Astrocyte of the spinal cord (primary cell): ENCODE data around the gene ATP5IF1.

Experiments
- DNase-seq: peaks from one replicate; pipeline ENCODE4 v3.0.0; 2011; ENCODE audit warnings: low read depth, low spot score
- H3K4me3 ChIP-seq: 2 replicates; pipeline ENCODE4 v1.5.1; 2011; ENCODE audit warnings: low read depth, mild to moderate bottlenecking, low read length, moderate library complexity
- CTCF ChIP-seq: IDR thresholded peaks from 2 replicates; pipeline ENCODE4 v1.5.1; 2012; ENCODE audit warnings: low read depth, mild to moderate bottlenecking, low read length, inconsistent platforms
- in situ Hi-C: cut with HindIII; loops from 2 replicates; pipeline ENCODE4 v1.10.0; 2017; ENCODE audit warnings: low sequenced_read_pairs

The ATP5IF1 gene

GRCh38 chr1:28235755-28236655 lies at the start of gene ATP5IF1:
ATP5IF1 (plus strand) TSS chr1:28236124; CDS start chr1:28236184, 60 bp downstream.
- in situ Hi-C loops: no loop called here
- TF ChIP-seq CTCF: no peak
- H3K4me3 ChIP-seq: peak within 1 kb of the TSS; percentile 91
- DNase-seq: peak; percentile 98

- in situ Hi-C loops: no loop called here
- no peak for DNase-seq
- no peak overlapping the region for H3K4me3 ChIP-seq
- TF ChIP-seq CTCF: no peak
Measured at GRCh38 chr1:28190337-28190979, 45.5 kb upstream of the ATP5IF1 start.

DNA sequence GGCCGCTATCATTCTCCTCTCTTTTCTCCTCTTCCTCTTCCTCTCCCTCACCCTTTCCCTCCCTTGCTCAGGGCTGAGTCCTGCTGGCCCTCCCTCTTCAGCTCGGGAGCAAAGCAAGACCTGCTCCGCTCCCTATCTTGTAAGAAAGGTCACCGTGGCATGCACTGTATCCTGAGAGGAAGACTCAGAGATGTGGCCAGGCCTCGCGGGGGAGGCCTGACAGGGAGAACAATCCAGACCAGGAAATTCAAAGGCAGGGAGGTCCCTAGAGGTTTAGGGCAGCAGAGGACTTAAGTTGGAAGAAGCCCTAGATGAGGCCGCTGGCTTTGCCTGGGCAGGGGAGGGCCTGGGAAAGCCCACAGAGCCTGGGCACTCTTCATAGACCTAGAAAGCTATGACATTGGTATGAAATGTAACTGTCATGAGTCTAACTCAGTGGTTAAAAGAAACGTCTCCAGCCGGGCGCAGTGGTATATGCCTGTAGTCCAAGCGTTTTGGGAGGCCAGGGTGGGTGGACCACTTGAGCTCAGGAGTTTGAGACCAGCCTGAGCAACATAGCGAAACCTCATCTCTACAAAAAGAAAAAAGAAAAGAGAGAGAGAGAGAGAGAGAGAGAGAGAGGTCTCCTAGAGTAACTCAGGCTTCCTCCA lies 44.8 kb upstream of the ATP5IF1 start:
- no peak for DNase-seq
- H3K4me3 ChIP-seq: no peak overlapping the region
- no peak for TF ChIP-seq CTCF
- in situ Hi-C loops: no loop called here

DNA sequence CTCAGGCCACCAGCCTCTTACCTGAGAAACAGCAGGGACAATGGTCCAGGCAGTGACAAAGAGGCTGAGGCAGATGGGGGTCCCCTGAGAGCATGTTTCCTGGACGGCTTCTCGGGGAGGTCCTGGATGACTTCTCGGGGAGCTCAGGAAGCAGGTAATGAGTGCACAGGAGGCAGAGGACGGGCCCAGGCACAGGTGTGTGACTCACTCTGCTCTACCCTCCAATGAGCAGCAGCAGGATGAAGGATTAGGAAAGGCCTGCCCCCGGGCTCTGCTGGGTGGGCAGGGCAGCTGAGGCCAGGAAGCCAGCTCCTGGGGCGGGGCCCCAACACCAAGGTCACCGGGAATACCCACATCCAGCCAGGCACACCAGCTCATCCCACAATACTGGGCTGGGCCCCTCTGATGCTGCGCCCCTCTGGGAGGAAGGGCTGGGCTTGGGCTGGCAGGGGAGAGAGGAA lies 42.2 kb upstream of the ATP5IF1 start:
- no peak for TF ChIP-seq CTCF
- DNase-seq: no peak
- H3K4me3 ChIP-seq: no peak overlapping the region
- in situ Hi-C loops: no loop called here

DNA sequence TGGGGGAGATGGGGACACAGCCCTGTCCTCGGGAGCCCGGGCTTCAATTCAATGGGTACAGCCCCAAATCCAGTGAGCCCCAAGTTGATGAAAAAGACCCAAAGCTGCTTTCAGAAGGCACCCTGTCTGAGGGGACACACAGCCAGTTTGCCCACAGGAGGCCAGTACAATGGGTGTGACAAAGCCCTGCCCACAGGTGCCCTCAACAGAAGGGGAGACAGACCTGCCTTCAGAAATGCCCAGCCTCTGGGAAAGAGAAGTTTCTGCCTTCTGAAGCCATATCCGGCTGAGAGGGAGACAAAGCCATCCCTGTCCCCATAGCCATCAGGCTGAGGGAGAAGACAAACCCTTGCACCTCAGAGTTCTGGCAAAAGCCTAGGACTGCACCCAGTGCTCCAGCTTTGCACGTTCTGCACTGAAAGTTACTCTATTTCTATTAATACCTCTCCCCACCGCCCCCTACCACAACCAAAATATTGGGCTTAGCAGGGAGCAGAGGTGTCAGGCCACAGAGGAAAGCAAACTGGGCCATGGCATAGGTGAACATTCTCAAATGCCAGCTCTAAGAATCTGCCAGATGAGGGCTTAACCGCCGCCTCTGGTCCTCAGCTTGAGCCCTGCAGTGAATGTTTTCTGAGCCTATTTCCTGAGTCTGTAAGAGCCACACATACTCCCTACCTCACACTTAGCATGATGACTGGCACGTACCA lies 41.4 kb upstream of the ATP5IF1 start:
- in situ Hi-C loops: no loop called here
- H3K4me3 ChIP-seq: no peak overlapping the region
- TF ChIP-seq CTCF: no peak
- DNase-seq: no peak

DNA sequence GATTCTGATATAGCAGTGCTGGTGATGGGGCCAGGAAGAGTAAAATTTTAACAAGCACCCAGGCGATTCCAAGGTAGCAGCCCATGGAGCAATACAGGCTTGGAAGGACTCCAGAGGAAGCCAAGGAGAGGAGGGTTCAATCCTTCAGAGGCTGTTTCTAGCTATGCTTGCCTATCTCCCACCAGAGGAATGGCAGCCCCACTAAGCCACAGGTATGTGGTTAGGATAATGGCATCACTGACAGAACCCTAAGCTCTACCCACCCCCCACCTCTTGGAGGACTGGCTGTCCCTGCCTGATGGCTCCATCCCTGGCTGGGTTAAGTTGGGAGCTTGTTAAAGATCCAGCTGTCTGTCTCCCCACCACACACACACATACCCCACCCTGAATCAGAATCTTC lies 40.1 kb upstream of the ATP5IF1 start:
- in situ Hi-C loops: no loop called here
- H3K4me3 ChIP-seq: no peak overlapping the region
- no peak for DNase-seq
- TF ChIP-seq CTCF: no peak
